NCI-H2196 treated with DMSO at 0.1 percent for 48 hours (cell line): Measurements from ENCODE around the gene PCDHGB6.
"Not testable (repeated sequence)": the region's sequence is repeated elsewhere in the genome, so short reads cannot be mapped to it uniquely, and the experiment has no call there.

ENCODE experiments used
- DNase-seq: peaks from one replicate; lab custom pipeline; 2025; ENCODE audit not compliant: unreplicated experiment; lab: John Stamatoyannopoulos, UW

Gene PCDHGB6

DNA sequence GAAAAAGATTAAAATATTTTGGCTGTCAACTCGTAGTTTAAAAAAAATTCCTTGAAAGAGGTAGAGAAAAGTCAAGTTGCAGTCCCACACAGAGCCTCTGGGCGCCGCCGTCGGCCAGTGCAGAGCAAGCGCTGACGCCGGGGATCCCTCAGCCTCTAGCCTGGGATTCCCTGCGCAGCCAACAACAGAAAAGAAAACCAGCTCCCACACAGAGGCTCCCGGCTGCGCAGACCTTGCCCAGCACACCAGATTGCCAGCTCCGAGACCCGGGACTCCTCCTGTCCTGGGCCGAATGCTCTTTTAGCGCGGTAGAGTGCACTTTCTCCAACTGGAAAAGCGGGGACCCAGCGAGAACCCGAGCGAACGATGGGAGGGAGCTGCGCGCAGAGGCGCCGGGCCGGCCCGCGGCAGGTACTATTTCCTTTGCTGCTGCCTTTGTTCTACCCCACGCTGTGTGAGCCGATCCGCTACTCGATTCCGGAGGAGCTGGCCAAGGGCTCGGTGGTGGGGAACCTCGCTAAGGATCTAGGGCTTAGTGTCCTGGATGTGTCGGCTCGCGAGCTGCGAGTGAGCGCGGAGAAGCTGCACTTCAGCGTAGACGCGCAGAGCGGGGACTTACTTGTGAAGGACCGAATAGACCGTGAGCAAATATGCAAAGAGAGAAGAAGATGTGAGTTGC lies 9.8 kb downstream of the PCDHGB6 start, which contains the start of gene PCDHGB7:
Gene PCDHGB7 (plus strand): TSS at position 184 of the 679 bp plus-strand sequence. CDS start 183 bp downstream, at position 367.
- not testable (repeated sequence) for DNase-seq

- DNase-seq: no peak
Measured at GRCh38 chr5:141419074-141419880, 11.5 kb downstream of the PCDHGB6 start.

GRCh38 chr5:141420855-141421488 lies 13.2 kb downstream of the PCDHGB6 start, which contains the start of gene PCDHGA11:
Gene PCDHGA11 (plus strand): TSS chr5:141421051. CDS start chr5:141421228, 177 bp downstream.
- no peak for DNase-seq

DNA sequence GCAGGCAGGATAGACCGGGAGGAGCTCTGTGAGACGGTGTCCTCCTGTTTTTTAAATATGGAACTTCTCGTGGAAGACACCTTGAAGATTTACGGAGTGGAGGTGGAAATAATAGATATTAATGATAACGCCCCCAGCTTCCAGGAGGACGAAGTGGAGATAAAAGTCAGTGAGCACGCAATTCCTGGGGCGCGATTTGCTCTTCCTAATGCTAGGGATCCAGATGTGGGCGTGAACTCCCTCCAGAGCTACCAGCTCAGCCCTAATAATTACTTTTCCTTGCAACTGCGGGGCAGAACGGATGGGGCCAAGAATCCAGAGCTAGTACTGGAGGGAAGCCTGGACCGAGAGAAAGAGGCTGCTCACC lies 13.7 kb downstream of the PCDHGB6 start:
- DNase-seq: no peak

- no peak for DNase-seq
Measured at GRCh38 chr5:141422742-141423291, 15.0 kb downstream of the PCDHGB6 start.

- no peak for DNase-seq
Measured at GRCh38 chr5:141427783-141428426, 20.1 kb downstream of the PCDHGB6 start.

- no peak for DNase-seq
Measured at GRCh38 chr5:141430332-141431113, 22.7 kb downstream of the PCDHGB6 start, which contains the start of gene PCDHGA12. Gene PCDHGA12 (plus strand): TSS chr5:141430507. CDS start chr5:141430760, 253 bp downstream.

- DNase-seq: no peak
Measured at GRCh38 chr5:141431286-141431685, 23.5 kb downstream of the PCDHGB6 start.

- DNase-seq: not testable (repeated sequence)
Measured at GRCh38 chr5:141432308-141432707, 24.5 kb downstream of the PCDHGB6 start.

GRCh38 chr5:141432726-141433125 lies 24.9 kb downstream of the PCDHGB6 start:
- DNase-seq: not testable (repeated sequence)

GRCh38 chr5:141434006-141434405 lies 26.2 kb downstream of the PCDHGB6 start:
- no peak for DNase-seq

DNA sequence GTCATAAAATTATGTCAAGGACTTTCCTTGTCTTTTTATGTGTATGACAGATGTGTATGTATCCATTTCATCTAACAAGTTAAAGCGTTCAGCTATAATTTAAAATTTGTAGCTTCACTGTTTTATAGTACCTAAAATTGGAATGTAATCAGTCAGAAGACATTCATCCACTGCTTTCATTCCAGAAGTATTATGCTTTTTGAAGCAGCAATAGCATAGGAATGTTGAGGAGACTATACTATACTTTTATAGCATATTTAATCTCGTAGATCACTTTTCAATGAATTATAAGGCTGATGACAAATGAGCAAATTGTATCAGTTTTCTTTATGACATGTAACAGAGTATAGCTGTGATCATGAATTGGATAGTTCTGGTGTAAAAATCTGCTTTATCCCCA lies 29.4 kb downstream of the PCDHGB6 start:
- DNase-seq: no peak

DNA sequence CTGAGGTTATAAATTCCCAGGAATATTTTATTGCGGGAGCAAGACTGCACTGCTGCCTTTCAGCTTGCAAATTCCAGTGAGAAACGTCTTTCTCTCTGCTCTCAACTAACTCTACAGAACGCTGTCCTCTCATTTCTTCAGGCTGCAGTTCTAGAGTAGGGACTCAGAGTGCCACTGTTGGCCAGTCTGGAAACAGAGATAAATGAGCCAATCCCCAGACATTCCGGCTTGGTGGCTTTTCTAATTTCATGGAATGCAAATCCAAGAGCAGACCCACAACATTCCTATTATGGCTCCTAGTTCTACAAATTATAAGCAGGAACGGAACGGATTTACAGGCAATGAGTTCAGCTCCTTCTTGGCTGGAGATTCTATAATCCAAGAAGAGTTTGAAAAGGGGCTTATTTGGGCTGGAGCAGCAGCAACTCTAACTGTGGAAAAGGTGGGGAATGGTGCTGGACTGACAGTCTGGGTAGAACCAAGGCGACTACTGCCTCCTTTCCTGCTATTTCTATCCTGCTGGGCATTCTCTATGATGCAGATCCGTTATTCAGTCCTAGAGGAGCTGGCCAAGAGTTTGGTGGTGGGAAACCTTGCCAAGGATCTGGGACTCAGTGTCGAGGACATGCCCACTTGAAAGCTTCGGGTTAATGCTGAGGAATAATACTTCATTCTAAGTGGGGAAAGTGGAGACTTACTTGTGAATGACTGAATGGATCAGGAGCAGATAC lies 31.8 kb downstream of the PCDHGB6 start:
- DNase-seq: no peak

- DNase-seq: no peak
Measured at GRCh38 chr5:141440341-141440740, 32.5 kb downstream of the PCDHGB6 start.

DNA sequence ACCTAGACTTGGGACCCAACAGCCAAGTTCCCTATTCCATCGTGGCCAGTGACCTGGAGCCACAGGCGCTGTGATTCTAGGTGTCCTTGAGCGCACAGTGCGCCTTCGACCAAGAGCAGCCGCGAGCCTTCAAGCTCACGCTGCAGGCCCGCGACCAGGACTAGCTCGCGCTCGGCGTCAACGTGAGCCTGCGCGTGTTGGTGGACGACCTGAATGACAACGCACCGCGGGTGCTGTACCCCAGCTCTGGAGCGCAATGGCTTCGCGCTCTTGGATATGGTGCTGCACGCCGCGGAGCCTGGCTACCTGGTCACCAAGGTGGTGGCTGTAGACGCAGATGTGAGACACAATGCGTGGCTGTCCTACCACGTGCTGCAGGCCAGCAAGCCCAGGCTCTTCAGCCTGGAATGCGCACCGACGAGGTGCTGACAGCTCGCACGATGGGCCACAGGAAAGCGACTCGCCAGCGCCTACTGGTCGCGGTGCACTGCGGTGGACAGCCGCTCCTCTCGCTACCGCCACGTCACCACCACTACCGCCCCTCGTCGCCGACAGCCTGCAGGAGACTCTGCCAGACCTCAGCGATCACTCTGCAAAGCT lies 33.9 kb downstream of the PCDHGB6 start:
- DNase-seq: no peak
